GM13976 (cell line): ENCODE data around the gene SSR2.
A peak's percentile ranks its signal among the peaks of the same experiment; 100 is the strongest.
"Not testable (repeated sequence)": the region's sequence is repeated elsewhere in the genome, so short reads cannot be mapped to it uniquely, and the experiment has no call there.

Experiments
- DNase-seq: peaks from one replicate; pipeline ENCODE4 v3.0.0; 2012; ENCODE audit warnings: low spot score
- CTCF ChIP-seq: IDR thresholded peaks from 2 replicates; pipeline ENCODE4 v1.5.1; 2012; ENCODE audit warnings: borderline replicate concordance, mild to moderate bottlenecking; ENCODE audit not compliant: insufficient read depth; ENCODE audit errors: extremely low read depth, missing control alignments, control extremely low read depth
- in situ Hi-C: fragments of 300-500 bp; cut with MboI; formaldehyde crosslinking; loops from one replicate; pipeline ENCODE4 v1.12.0; 2022; ENCODE audit warnings: low sequenced_read_pairs, mixed read lengths, inconsistent platforms; ENCODE audit not compliant: unreplicated experiment

SSR2 gene

GRCh38 chr1:155999964-156000363 is 20.8 kb downstream of the SSR2 start:
- no peak for DNase-seq
- TF ChIP-seq CTCF, result no peak
- in situ Hi-C loops, result no loop called here

- no peak for DNase-seq
- in situ Hi-C loops, result no loop called here
- no peak for TF ChIP-seq CTCF
Measured at GRCh38 chr1:155996166-155996565, 24.6 kb downstream of the SSR2 start.

- no peak for DNase-seq
- in situ Hi-C loops, result no loop called here
- no peak for TF ChIP-seq CTCF
Measured at GRCh38 chr1:155993595-155993994, 27.2 kb downstream of the SSR2 start.

GRCh38 chr1:155990005-155990739 is 30.6 kb downstream of the SSR2 start:
- in situ Hi-C loops, result no loop called here
- TF ChIP-seq CTCF, result no peak
- peak; percentile 58 for DNase-seq

- in situ Hi-C loops, result no loop called here
- DNase-seq, result peak; percentile 86
- peak; percentile 97 for TF ChIP-seq CTCF
Measured at GRCh38 chr1:155989242-155990004, 31.3 kb downstream of the SSR2 start.

GRCh38 chr1:155984903-155985645 is 35.7 kb downstream of the SSR2 start:
- in situ Hi-C loops, DNase-seq: not testable (repeated sequence)

- DNase-seq, result no peak
- in situ Hi-C loops, result no loop called here
- no peak for TF ChIP-seq CTCF
Measured at GRCh38 chr1:155984341-155984740, 36.4 kb downstream of the SSR2 start.
